HCT116 (cell line): ENCODE results near the gene LRRTM3. TPM values are rescaled to one million over a fixed set of nuclear protein-coding genes. Genes with fewer than 3 reads are reported as not detected.

Source experiments
- ATAC-seq: fragments of 200-7000 bp; cut with Tn5 transposase; 2 replicates; pipeline ENCODE4 v1.9.1; 2020; ENCODE audit warnings: mild to moderate bottlenecking, moderate library complexity
- BruUV-seq: library from RNA; stranded (reverse); fragments of 400-500 nt; replicated peaks from 2 replicates; lab custom pipeline; 2021; lab: Mats Ljungman, UMichigan
- CTCF ChIA-PET: fragments of 300-600 bp; sonication (Branson Sonifier 250); formaldehyde crosslinking; loops from one replicate; lab custom pipeline; 2021; ENCODE audit warnings: antibody characterized with exemption; lab: Charles Lee
- POLR2A ChIA-PET: fragments of 300-600, 350-600 bp; sonication (Branson Sonifier 250); formaldehyde crosslinking; loops from one replicate; lab custom pipeline; 2021; ENCODE audit warnings: antibody characterized with exemption; lab: Charles Lee
- RAD21 ChIA-PET, 2 experiments: fragments of 300-600 bp; sonication (Branson Sonifier 250); formaldehyde crosslinking; loops; one replicate each; lab custom pipeline; 2023; ENCODE audit warnings: low total read pairs in 2 of 2; ENCODE audit not compliant: uncharacterized antibody in 2 of 2, unreplicated experiment in 2 of 2, low non-redundant PET in 1 of 2; lab: Charles Lee
- DNase-seq: peaks from one replicate; pipeline ENCODE4 v3.0.0-alpha.2; 2010; ENCODE audit warnings: low read depth, low spot score
- H2AFZ ChIP-seq: fragments of 200-600 bp; shearing (Covaris generic), sonication (generic); 2 replicates; pipeline ENCODE4 v1.6.1; 2017; ENCODE audit warnings: low read depth, mixed run types, mixed read lengths, antibody characterized with exemption, low read length; ENCODE audit not compliant: poor library complexity, severe bottlenecking
- H3K27ac ChIP-seq: 2 replicates; pipeline ENCODE4 v1.5.1; 2012; ENCODE audit warnings: low read depth, low read length
- H3K27me3 ChIP-seq: fragments of 200-600 bp; sonication (generic); 2 replicates; pipeline ENCODE4 v1.6.1; 2016; ENCODE audit warnings: mixed run types, low read length, mixed read lengths; ENCODE audit not compliant: insufficient read depth
- H3K36me3 ChIP-seq, 2 experiments: fragments of 200-500 bp in 1 of 2; fragments of 200-600 bp in 1 of 2; sonication (Bioruptor generic) in 1 of 2; sonication (generic) in 1 of 2; 2 replicates each; pipeline versions ENCODE4 v1.5.1 to v1.6.1; 2014 to 2016; ENCODE audit warnings: low read length in 2 of 2, inconsistent platforms in 1 of 2, mixed read lengths in 1 of 2, mixed run types in 1 of 2; ENCODE audit not compliant: insufficient read depth in 2 of 2, control insufficient read depth in 1 of 2
- H3K4me1 ChIP-seq, 2 experiments: fragments of 200-600 bp in 1 of 2; sonication (generic) in 1 of 2; 2 replicates each; pipeline versions ENCODE4 v1.5.1 to v1.6.1; 2012 to 2017; ENCODE audit warnings: low read length in 2 of 2, inconsistent platforms in 1 of 2, mild to moderate bottlenecking in 1 of 2, mixed read lengths in 1 of 2, mixed run types in 1 of 2, moderate library complexity in 1 of 2; ENCODE audit not compliant: insufficient read depth in 2 of 2, control insufficient read depth in 1 of 2
- H3K4me2 ChIP-seq: fragments of 200-600 bp; sonication (generic); 2 replicates; pipeline ENCODE4 v1.6.1; 2017; ENCODE audit warnings: mixed run types, low read length, mixed read lengths
- H3K4me3 ChIP-seq, 2 experiments: fragments of 200-600 bp in 1 of 2; sonication (generic) in 1 of 2; replicated peaks in 1 of 2; 2 replicates each; pipeline ENCODE4 v1.5.1; 2011 to 2016; ENCODE audit warnings: low read length in 2 of 2, control low read depth in 1 of 2, low read depth in 1 of 2, mild to moderate bottlenecking in 1 of 2, mixed read lengths in 1 of 2, mixed run types in 1 of 2
- H3K79me2 ChIP-seq: fragments of 200-600 bp; sonication (generic); 2 replicates; pipeline ENCODE4 v1.6.1; 2017; ENCODE audit warnings: mild to moderate bottlenecking, mixed run types, low read length, moderate library complexity, mixed read lengths; ENCODE audit not compliant: insufficient read depth
- H3K9ac ChIP-seq: fragments of 200-600 bp; sonication (generic); 2 replicates; pipeline ENCODE4 v1.6.1; 2016; ENCODE audit warnings: low read length, mixed read lengths
- H3K9me2 ChIP-seq: fragments of 200-600 bp; sonication (generic), shearing (Covaris generic); 2 replicates; pipeline ENCODE4 v1.6.1; 2017; ENCODE audit warnings: mixed run types, mild to moderate bottlenecking, moderate library complexity; ENCODE audit not compliant: insufficient read depth
- H3K9me3 ChIP-seq, 2 experiments: fragments of 200-500 bp in 1 of 2; fragments of 200-600 bp in 1 of 2; sonication (Bioruptor generic) in 1 of 2; sonication (generic) in 1 of 2; 2 replicates each; pipeline ENCODE4 v1.6.1; 2014 to 2017; ENCODE audit warnings: low read length in 2 of 2, mixed read lengths in 2 of 2, inconsistent platforms in 1 of 2, low read depth in 1 of 2, mild to moderate bottlenecking in 1 of 2, mixed run types in 1 of 2, moderate library complexity in 1 of 2; ENCODE audit not compliant: control insufficient read depth in 1 of 2, insufficient read depth in 1 of 2
- H4K20me1 ChIP-seq: fragments of 200-600 bp; sonication (generic), shearing (Covaris generic); 2 replicates; pipeline ENCODE4 v1.6.1; 2017; ENCODE audit warnings: mixed run types, mild to moderate bottlenecking, moderate library complexity; ENCODE audit not compliant: insufficient read depth
- CEBPB ChIP-seq: IDR thresholded peaks from 2 replicates; pipeline ENCODE4 v1.6.1; 2012; ENCODE audit warnings: low read depth
- EZH2phosphoT487 ChIP-seq: fragments of 200-600 bp; IDR thresholded peaks from 2 replicates; pipeline ENCODE4 v1.6.1; 2018; ENCODE audit warnings: antibody characterized with exemption, borderline replicate concordance
- FOSL1 ChIP-seq: IDR thresholded peaks from 2 replicates; pipeline ENCODE4 v1.6.1; 2012; ENCODE audit warnings: low read depth
- MAX ChIP-seq: IDR thresholded peaks from 2 replicates; pipeline ENCODE4 v1.6.1; 2012
- REST ChIP-seq: IDR thresholded peaks from 2 replicates; pipeline ENCODE4 v1.6.1; 2012; ENCODE audit warnings: low read depth
- YY1 ChIP-seq: IDR thresholded peaks from 2 replicates; pipeline ENCODE4 v1.6.1; 2011; ENCODE audit warnings: low read length, low read depth, moderate library complexity, mild to moderate bottlenecking; ENCODE audit not compliant: insufficient replicate concordance; ENCODE audit errors: extremely low read depth
- intact Hi-C: fragments of 100-400 bp; cut with micrococcal nuclease; formaldehyde crosslinking; loops from 2 replicates; pipeline ENCODE4 v1.10.0; 2022
- total RNA-seq: library from RNA; stranded (reverse); gene quantifications from one replicate; pipeline ENCODE4 v1.2.1, GENCODE V29; 2021; ENCODE audit not compliant: unreplicated experiment

LRRTM3 gene
- total RNA-seq, 1 experiment from 2014 or later = not detected

GRCh38 chr10:67045404-67045803 is 119.6 kb downstream of the LRRTM3 start (continued):
- TF ChIP-seq CEBPB (no peak), FOSL1 (no peak), EZH2phosphoT487 (no peak), MAX (no peak)
- TF ChIP-seq, all 23 proteins: peak for 0

- no TSS peak for BruUV-seq
- CTCF ChIA-PET = no interaction called here
Observed at GRCh38 chr10:67046507-67046906, 120.7 kb downstream of the LRRTM3 start.

More at GRCh38 chr10:67046507-67046906, 120.7 kb downstream of the LRRTM3 start:
- Histone ChIP-seq H3K4me2 (no peak overlapping the region), H4K20me1 (no peaks in the 10 kb centered on the region), H3K27ac (no peak overlapping the region), H3K36me3 (no peaks in the 10 kb centered on the region), H3K9me2 (no peaks in the 10 kb centered on the region), H3K4me3 (no peak overlapping the region), H2AFZ (no peak overlapping the region), H3K79me2 (no peaks in the 10 kb centered on the region), H3K9ac (no peak overlapping the region), H3K27me3 (no peaks in the 10 kb centered on the region), H3K9me3 (no peaks in the 10 kb centered on the region), H3K4me1 (no peaks in the 10 kb centered on the region; a peak in 1 of 4 replicates)
- POLR2A ChIA-PET = no interaction called here
- ATAC-seq (no peak), DNase-seq (no peak)
- intact Hi-C loops = no loop called here
- RAD21 ChIA-PET = no interaction called here
- TF ChIP-seq REST (no peak), YY1 (no peak), CEBPB (no peak)
